ENCODE data around the gene GNAS.

The GNAS gene

GRCh38 chr20:58810116-58810878 lies 42.2 kb upstream of the GNAS start:
- ATAC-seq (ENCODE audit: low read depth) (no peak), DNase-seq (ENCODE audit: low spot score) (peak; percentile 76)
- H3K36me3 ChIP-seq (ENCODE audit: low read depth): no peaks in the 10 kb centered on the region
- TF ChIP-seq CTCF (IDR thresholded peaks at IDR 0.05; ENCODE audit: poor library complexity, severe bottlenecking): no peak
- H3K27ac ChIP-seq (ENCODE audit: poor library complexity, severe bottlenecking): no peak overlapping the region
- no peaks in the 10 kb centered on the region for H3K9me3 ChIP-seq (ENCODE audit: severe bottlenecking)
- no peaks in the 10 kb centered on the region for H3K4me1 ChIP-seq (ENCODE audit: insufficient read depth, poor library complexity, severe bottlenecking)
- peaks cover 40% of the 10 kb centered on the region for H3K27me3 ChIP-seq (ENCODE audit: insufficient read depth, poor library complexity, severe bottlenecking)
- H3K4me3 ChIP-seq (ENCODE audit: severe bottlenecking): no peak overlapping the region

- peaks cover 34% of the 10 kb centered on the region for H3K27me3 ChIP-seq (ENCODE audit: insufficient read depth, poor library complexity, severe bottlenecking)
- H3K27ac ChIP-seq (ENCODE audit: poor library complexity, severe bottlenecking): no peak overlapping the region
- TF ChIP-seq CTCF (IDR thresholded peaks at IDR 0.05; ENCODE audit: poor library complexity, severe bottlenecking): no peak
These were observed 41.7 kb upstream of the GNAS start for GRCh38 chr20:58810879-58811250.

GRCh38 chr20:58811334-58811733 lies 41.2 kb upstream of the GNAS start:
- no peak for TF ChIP-seq CTCF (IDR thresholded peaks at IDR 0.05; ENCODE audit: poor library complexity, severe bottlenecking)
- ATAC-seq (ENCODE audit: low read depth): no peak

More at GRCh38 chr20:58810879-58811250, 41.7 kb upstream of the GNAS start:
- no peak for ATAC-seq (ENCODE audit: low read depth)
- Histone ChIP-seq H3K4me3 (ENCODE audit: severe bottlenecking) (no peak overlapping the region), H3K4me1 (ENCODE audit: insufficient read depth, poor library complexity, severe bottlenecking) (no peaks in the 10 kb centered on the region), H3K36me3 (ENCODE audit: low read depth) (no peaks in the 10 kb centered on the region), H3K9me3 (ENCODE audit: severe bottlenecking) (no peaks in the 10 kb centered on the region)
- DNase-seq (ENCODE audit: low spot score): peak; percentile 75

GRCh38 chr20:58813369-58813768 lies 39.1 kb upstream of the GNAS start:
- H3K4me1 ChIP-seq (ENCODE audit: insufficient read depth, poor library complexity, severe bottlenecking): no peaks in the 10 kb centered on the region
- H3K27ac ChIP-seq (ENCODE audit: poor library complexity, severe bottlenecking): no peak overlapping the region
- H3K27me3 ChIP-seq (ENCODE audit: insufficient read depth, poor library complexity, severe bottlenecking): peaks cover 15% of the 10 kb centered on the region
- H3K36me3 ChIP-seq (ENCODE audit: low read depth): peaks cover 3% of the 10 kb centered on the region; the same call in 1 of the 2 replicates
- H3K9me3 ChIP-seq (ENCODE audit: severe bottlenecking): no peaks in the 10 kb centered on the region
- no peak for DNase-seq (ENCODE audit: low spot score)
- no peak overlapping the region for H3K4me3 ChIP-seq (ENCODE audit: severe bottlenecking)
- ATAC-seq (ENCODE audit: low read depth): no peak
- no peak for TF ChIP-seq CTCF (IDR thresholded peaks at IDR 0.05; ENCODE audit: poor library complexity, severe bottlenecking)

More at GRCh38 chr20:58811334-58811733, 41.2 kb upstream of the GNAS start:
- Histone ChIP-seq H3K4me3 (ENCODE audit: severe bottlenecking) (no peak overlapping the region), H3K4me1 (ENCODE audit: insufficient read depth, poor library complexity, severe bottlenecking) (no peaks in the 10 kb centered on the region), H3K27ac (ENCODE audit: poor library complexity, severe bottlenecking) (no peak overlapping the region), H3K36me3 (ENCODE audit: low read depth) (no peaks in the 10 kb centered on the region), H3K27me3 (ENCODE audit: insufficient read depth, poor library complexity, severe bottlenecking) (peaks cover 31% of the 10 kb centered on the region), H3K9me3 (ENCODE audit: severe bottlenecking) (no peaks in the 10 kb centered on the region)
- no peak for DNase-seq (ENCODE audit: low spot score)

- ATAC-seq (ENCODE audit: low read depth) (no peak), DNase-seq (ENCODE audit: low spot score) (no peak)
- no peaks in the 10 kb centered on the region for H3K9me3 ChIP-seq (ENCODE audit: severe bottlenecking)
- no peak for TF ChIP-seq CTCF (IDR thresholded peaks at IDR 0.05; ENCODE audit: poor library complexity, severe bottlenecking)
- no peaks in the 10 kb centered on the region for H3K4me1 ChIP-seq (ENCODE audit: insufficient read depth, poor library complexity, severe bottlenecking)
- H3K4me3 ChIP-seq (ENCODE audit: severe bottlenecking): no peak overlapping the region
- peaks cover 3% of the 10 kb centered on the region for H3K27me3 ChIP-seq (ENCODE audit: insufficient read depth, poor library complexity, severe bottlenecking)
- H3K36me3 ChIP-seq (ENCODE audit: low read depth): peaks cover 9% of the 10 kb centered on the region
- no peak overlapping the region for H3K27ac ChIP-seq (ENCODE audit: poor library complexity, severe bottlenecking)
These were observed 37.1 kb upstream of the GNAS start for GRCh38 chr20:58815448-58815847.

Measured in RWPE2 (cell line).